ENCODE measurements around the gene GAPDHS. TPM values are rescaled to one million over a fixed set of nuclear protein-coding genes. Genes with fewer than 3 reads are reported as not detected.

Gene GAPDHS
- total and polyA plus RNA-seq, 11 donors: not detected

DNA sequence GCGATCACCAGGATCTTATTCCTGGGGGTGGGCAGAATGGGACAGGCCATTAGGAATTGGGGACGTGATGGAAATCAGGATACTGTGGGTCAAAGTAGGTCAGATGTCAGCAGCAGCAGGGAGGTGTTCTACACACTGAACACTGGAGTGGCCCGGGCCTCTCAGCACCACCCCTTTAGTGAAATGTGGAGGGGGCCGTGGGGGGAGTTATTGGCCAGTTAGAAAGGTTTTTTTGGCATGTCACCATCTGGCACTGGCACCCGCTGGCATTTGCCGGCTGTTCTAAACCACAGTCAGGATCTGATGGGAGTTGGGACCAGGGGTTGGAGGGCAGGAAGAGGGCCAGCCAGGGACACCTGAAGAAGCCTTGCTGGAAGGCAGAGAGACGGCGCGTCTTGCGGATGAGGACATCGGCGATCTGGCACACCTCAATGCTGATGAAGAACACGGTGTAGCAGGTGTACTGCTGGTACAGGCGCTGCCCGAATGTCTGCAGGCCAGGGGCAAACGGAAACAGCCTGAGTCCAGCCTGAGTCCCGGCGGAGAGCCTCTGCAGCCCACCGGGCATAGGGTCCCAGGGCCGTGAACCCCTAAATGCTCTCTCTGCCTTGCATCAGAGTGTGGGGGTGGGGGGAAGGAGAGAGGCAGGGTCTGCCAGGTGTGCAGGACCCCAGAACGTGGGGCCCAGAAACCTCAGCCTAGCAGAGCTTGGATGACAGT lies 18.0 kb downstream of the GAPDHS start:
- no peak for ATAC-seq
- Histone ChIP-seq H3K27me3 (peaks cover 0 to 2% (median 0%) of the 10 kb centered on the region in 9 donors), H3K4me1 (peaks cover 0 to 13% (median 7%) of the 10 kb centered on the region in 12 donors), H3K9me3 (no peaks in the 10 kb centered on the region), H3K27ac (no peak overlapping the region), H3K4me3 (no peak overlapping the region), H3K36me3 (peaks cover 0 to 12% (median 0%) of the 10 kb centered on the region in 9 donors)
- DNase-seq: no peak
- 82 to 88% (median 86%) methylated on average over 21 of the region's 21 CpGs for WGBS, 4 donors
- TF ChIP-seq CTCF (IDR thresholded peaks at IDR 0.05) (no peak), POLR2A (IDR thresholded peaks at IDR 0.05) (no peak)
- intact Hi-C loops (cut with DNase I): no loop called here

- no peak for TF ChIP-seq POLR2A (IDR thresholded peaks at IDR 0.05)
- TF ChIP-seq CTCF (IDR thresholded peaks at IDR 0.05): no peak
- DNase-seq: no peak
- intact Hi-C loops (cut with DNase I): no loop called here
Observed at GRCh38 chr19:35552534-35553384, 19.5 kb downstream of the GAPDHS start.

GRCh38 chr19:35553385-35554000 lies 20.2 kb downstream of the GAPDHS start:
- peaks cover 0 to 13% (median 4%) of the 10 kb centered on the region in 12 donors for H3K4me1 ChIP-seq
- H3K9me3 ChIP-seq: no peaks in the 10 kb centered on the region
- TF ChIP-seq POLR2A (IDR thresholded peaks at IDR 0.05) (no peak), CTCF (IDR thresholded peaks at IDR 0.05) (no peak)
- intact Hi-C loops (cut with DNase I): no loop called here
- 69 to 76% (median 75%) methylated on average over 7 to 14 of the region's 14 CpGs for WGBS, 4 donors
- peaks cover 1 to 16% (median 7%) of the 10 kb centered on the region in 9 donors for H3K27me3 ChIP-seq
- no peak for DNase-seq
- H3K27ac ChIP-seq: no peak overlapping the region
- ATAC-seq: no peak
- no peaks in the 10 kb centered on the region for H3K36me3 ChIP-seq
- H3K4me3 ChIP-seq: no peak overlapping the region

More at GRCh38 chr19:35552534-35553384, 19.5 kb downstream of the GAPDHS start:
- Histone ChIP-seq H3K36me3 (peaks cover 0 to 2% (median 0%) of the 10 kb centered on the region in 9 donors), H3K27me3 (peaks cover 0 to 9% (median 0%) of the 10 kb centered on the region in 9 donors), H3K27ac (no peak overlapping the region), H3K4me1 (peaks cover 0 to 6% (median 0%) of the 10 kb centered on the region in 12 donors), H3K4me3 (no peak overlapping the region), H3K9me3 (no peaks in the 10 kb centered on the region)
- 70 to 79% (median 72%) methylated on average over 13 of the region's 13 CpGs for whole genome bisulfite sequencing, 4 donors
- ATAC-seq: no peak

DNA sequence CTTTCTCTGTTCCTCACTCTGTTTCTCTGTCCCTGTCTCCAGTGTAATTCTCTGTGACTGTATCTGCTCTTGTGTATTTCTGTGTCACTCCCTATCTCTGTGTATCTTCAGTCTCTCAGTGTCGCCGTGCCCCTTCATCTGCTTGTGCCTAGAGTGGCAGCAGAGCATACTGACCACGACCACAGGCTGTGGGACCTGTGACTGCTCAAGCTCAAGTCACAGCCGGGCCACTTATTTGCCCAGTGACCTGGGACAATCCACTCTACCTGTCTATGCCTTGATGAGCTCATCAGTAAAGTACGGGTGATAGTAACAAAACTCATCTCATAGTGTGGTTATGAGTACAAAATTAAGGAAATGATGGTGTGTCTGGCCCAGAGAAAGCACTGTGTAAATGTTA lies 20.8 kb downstream of the GAPDHS start:
- H3K4me3 ChIP-seq: no peak overlapping the region
- 58 to 68% (median 66%) methylated on average over 5 of the region's 5 CpGs for whole genome bisulfite sequencing, 4 donors
- intact Hi-C loops (cut with DNase I): no loop called here

More for the DNA sequence above, 20.8 kb downstream of the GAPDHS start:
- no peak for ATAC-seq
- DNase-seq: no peak
- peaks cover 0 to 14% (median 4%) of the 10 kb centered on the region in 12 donors for H3K4me1 ChIP-seq
- no peak overlapping the region for H3K27ac ChIP-seq
- TF ChIP-seq CTCF (IDR thresholded peaks at IDR 0.05) (no peak), POLR2A (IDR thresholded peaks at IDR 0.05) (no peak)
- H3K9me3 ChIP-seq: no peaks in the 10 kb centered on the region
- H3K27me3 ChIP-seq: peaks cover 7 to 22% (median 13%) of the 10 kb centered on the region in 9 donors
- H3K36me3 ChIP-seq: no peaks in the 10 kb centered on the region
